Smooth muscle cell (in vitro differentiated cells): Measurements from ENCODE around the gene GCSH. TPM values are rescaled to one million over a fixed set of nuclear protein-coding genes. Genes with fewer than 3 reads are reported as not detected.

Source experiments
- DNase-seq: peaks from one replicate; lab custom pipeline; 2025; ENCODE audit not compliant: unreplicated experiment; lab: John Stamatoyannopoulos, UW
- H2AFZ ChIP-seq: fragments of 200-600 bp; sonication (generic); 2 replicates; pipeline ENCODE4 v1.6.0; 2016; ENCODE audit warnings: antibody characterized with exemption, low read depth, mild to moderate bottlenecking
- H3F3A ChIP-seq: fragments of 200-600 bp; sonication (generic); 2 replicates; pipeline ENCODE4 v1.6.0; 2017; ENCODE audit warnings: antibody characterized with exemption, low read depth
- H3K27ac ChIP-seq: fragments of 200-600 bp; sonication (generic); 2 replicates; pipeline ENCODE4 v1.5.1; 2016; ENCODE audit warnings: low read depth, mild to moderate bottlenecking
- H3K27me3 ChIP-seq: fragments of 200-600 bp; sonication (generic); 2 replicates; pipeline ENCODE4 v1.6.1; 2016; ENCODE audit warnings: low read depth, mild to moderate bottlenecking
- H3K36me3 ChIP-seq: fragments of 200-600 bp; sonication (generic); 2 replicates; pipeline ENCODE4 v1.5.1; 2016; ENCODE audit warnings: low read depth
- H3K4me1 ChIP-seq: fragments of 200-600 bp; sonication (generic); 2 replicates; pipeline ENCODE4 v1.5.1; 2016; ENCODE audit warnings: low read depth
- H3K4me2 ChIP-seq: fragments of 200-600 bp; sonication (generic); 2 replicates; pipeline ENCODE4 v1.6.0; 2016; ENCODE audit warnings: mild to moderate bottlenecking
- H3K4me3 ChIP-seq: fragments of 200-600 bp; sonication (generic); 2 replicates; pipeline ENCODE4 v1.5.1; 2016; ENCODE audit warnings: mild to moderate bottlenecking
- H3K79me2 ChIP-seq: fragments of 200-600 bp; sonication (generic); 2 replicates; pipeline ENCODE4 v1.6.0; 2016; ENCODE audit warnings: low read depth, mild to moderate bottlenecking
- H3K9ac ChIP-seq: fragments of 200-600 bp; sonication (generic); 2 replicates; pipeline ENCODE4 v1.6.0; 2016; ENCODE audit warnings: low read depth
- H3K9me3 ChIP-seq: fragments of 200-600 bp; sonication (generic); replicated peaks from 2 replicates; pipeline ENCODE4 v1.5.1; 2016; ENCODE audit warnings: low read depth
- H4K20me1 ChIP-seq: fragments of 200-600 bp; sonication (generic); 2 replicates; pipeline ENCODE4 v1.6.0; 2016; ENCODE audit warnings: low read depth
- WGBS: methylation state at CpG from one replicate; pipeline ENCODE4 v1.1.7; 2016; ENCODE audit warnings: low lambda C conversion rate; 5-methylcytosine and 5-hydroxymethylcytosine counted together
- polyA plus RNA-seq: library from polyadenylated mRNA; unstranded; fragments of >200 nt; fragmentation: Nextera tagmentation; extraction: Ambion mirVana; gene quantifications from 2 replicates; pipeline ENCODE4 v1.2.1, GENCODE V29; 2016
- total RNA-seq: library from RNA; depleted of rRNA; stranded (reverse); fragments of >200 nt; gene quantifications from 2 replicates; pipeline ENCODE4 v1.2.3, GENCODE V29; 2014
- TF ChIP-seq, protein P1 (sequence below): fragments of 200-600 bp; sonication (generic); IDR thresholded peaks from 2 replicates; pipeline ENCODE4 v1.5.1; 2017; ENCODE audit warnings: borderline replicate concordance, mild to moderate bottlenecking, antibody characterized with exemption; ENCODE audit not compliant: insufficient read depth, poor library complexity, severe bottlenecking

Gene GCSH
- total and polyA plus RNA-seq, 2 experiments from 2014 or later: 42.4 to 48.1 TPM

DNA sequence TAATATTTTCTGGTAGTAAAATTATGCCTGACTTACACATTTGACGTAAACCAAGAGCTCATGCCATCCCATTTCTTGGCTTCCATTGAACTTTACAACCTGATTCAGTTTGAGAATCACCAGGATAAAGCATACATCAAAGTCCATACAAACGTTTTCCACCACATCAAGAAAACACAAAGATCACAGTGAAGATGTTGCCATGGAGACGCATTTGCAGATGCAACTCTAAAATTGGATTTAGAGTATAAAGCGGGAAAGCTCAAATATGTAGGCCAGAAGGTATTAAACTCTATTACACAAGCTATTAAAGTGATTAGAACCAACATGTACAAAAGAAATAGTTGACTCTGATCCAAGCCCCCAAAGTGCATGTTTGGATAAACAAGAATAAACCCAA, 29.5 kb downstream of the GCSH start:
- no peaks in the 10 kb centered on the region for H3K27me3 ChIP-seq
- H3K27ac ChIP-seq: no peak overlapping the region
- H3K36me3 ChIP-seq: no peaks in the 10 kb centered on the region
- no peak overlapping the region for H2AFZ ChIP-seq
- TF ChIP-seq, protein P1, sequence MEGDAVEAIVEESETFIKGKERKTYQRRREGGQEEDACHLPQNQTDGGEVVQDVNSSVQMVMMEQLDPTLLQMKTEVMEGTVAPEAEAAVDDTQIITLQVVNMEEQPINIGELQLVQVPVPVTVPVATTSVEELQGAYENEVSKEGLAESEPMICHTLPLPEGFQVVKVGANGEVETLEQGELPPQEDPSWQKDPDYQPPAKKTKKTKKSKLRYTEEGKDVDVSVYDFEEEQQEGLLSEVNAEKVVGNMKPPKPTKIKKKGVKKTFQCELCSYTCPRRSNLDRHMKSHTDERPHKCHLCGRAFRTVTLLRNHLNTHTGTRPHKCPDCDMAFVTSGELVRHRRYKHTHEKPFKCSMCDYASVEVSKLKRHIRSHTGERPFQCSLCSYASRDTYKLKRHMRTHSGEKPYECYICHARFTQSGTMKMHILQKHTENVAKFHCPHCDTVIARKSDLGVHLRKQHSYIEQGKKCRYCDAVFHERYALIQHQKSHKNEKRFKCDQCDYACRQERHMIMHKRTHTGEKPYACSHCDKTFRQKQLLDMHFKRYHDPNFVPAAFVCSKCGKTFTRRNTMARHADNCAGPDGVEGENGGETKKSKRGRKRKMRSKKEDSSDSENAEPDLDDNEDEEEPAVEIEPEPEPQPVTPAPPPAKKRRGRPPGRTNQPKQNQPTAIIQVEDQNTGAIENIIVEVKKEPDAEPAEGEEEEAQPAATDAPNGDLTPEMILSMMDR: no peak
- no peak overlapping the region for H3K9ac ChIP-seq
- no peaks in the 10 kb centered on the region for H3K4me1 ChIP-seq
- no peaks in the 10 kb centered on the region for H4K20me1 ChIP-seq
- no peak overlapping the region for H3K4me3 ChIP-seq
- no peaks in the 10 kb centered on the region for H3K9me3 ChIP-seq
- no peak overlapping the region for H3K4me2 ChIP-seq
- H3F3A ChIP-seq: no peaks in the 10 kb centered on the region
- H3K79me2 ChIP-seq: no peaks in the 10 kb centered on the region
- no peak for DNase-seq
- WGBS: 85% methylated on average over 4 of the region's 4 CpGs

DNA sequence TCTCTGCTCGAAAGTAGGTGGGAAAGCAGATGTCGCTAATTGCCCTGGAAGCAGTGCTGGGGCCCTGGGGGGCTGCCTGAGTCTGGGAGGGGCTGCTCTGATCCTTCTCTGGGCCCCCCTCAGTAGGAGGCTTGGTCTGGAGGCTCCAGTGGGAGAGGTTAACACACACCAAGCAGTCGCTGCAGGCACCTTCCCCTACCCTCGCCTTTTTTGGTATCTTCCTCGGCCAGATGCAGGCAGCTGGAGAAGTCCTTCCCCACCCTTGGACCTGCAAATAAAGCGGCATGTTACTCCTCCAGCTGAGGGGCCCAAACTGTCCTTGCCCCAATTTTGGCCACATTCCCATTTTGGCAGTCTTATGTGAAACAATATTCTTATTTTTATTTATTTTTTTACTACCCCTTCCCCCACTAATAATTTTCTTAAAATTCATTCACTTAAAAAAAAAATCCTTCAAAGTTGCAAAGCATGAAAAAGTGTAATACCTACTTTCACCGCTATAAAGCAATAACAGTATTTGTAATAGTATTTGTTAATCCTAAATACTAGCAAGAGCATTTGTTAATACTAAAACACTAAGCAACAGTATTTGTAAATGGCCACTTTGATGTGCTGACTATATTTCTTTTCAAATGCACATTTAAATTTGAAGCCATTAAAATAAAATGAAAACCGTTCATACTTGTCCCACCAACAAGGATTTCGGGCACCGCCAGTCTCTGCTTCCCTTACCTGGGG, 34.2 kb downstream of the GCSH start:
- no peaks in the 10 kb centered on the region for H3K4me1 ChIP-seq
- no peaks in the 10 kb centered on the region for H3F3A ChIP-seq
- H3K36me3 ChIP-seq: no peaks in the 10 kb centered on the region
- H2AFZ ChIP-seq: no peak overlapping the region
- H3K79me2 ChIP-seq: no peaks in the 10 kb centered on the region
- no peaks in the 10 kb centered on the region for H3K9me3 ChIP-seq
- H3K4me2 ChIP-seq: no peak overlapping the region
- no peak overlapping the region for H3K4me3 ChIP-seq
- DNase-seq: no peak
- no peaks in the 10 kb centered on the region for H4K20me1 ChIP-seq
- H3K9ac ChIP-seq: no peak overlapping the region
- no peaks in the 10 kb centered on the region for H3K27me3 ChIP-seq
- WGBS: 87% methylated on average over 10 of the region's 10 CpGs
- H3K27ac ChIP-seq: no peak overlapping the region
- TF ChIP-seq, protein P1: peak; percentile 9

DNA sequence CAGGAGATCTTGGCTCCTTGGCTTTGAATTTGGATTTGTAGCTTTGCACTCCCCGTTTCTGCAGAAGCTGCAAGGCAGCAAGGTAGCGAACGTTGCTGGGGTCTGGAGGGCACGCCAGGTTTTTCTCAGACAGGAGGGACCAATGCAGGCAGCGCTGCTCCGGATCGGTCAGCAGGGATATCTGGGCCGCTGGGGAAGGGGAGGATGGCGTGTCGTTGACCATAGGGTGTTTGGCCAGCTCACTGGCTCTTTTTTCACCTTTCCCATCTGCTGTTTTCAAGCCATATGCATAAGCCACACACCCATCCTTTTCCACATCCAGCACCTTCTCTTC, 34.9 kb downstream of the GCSH start:
- H2AFZ ChIP-seq: no peak overlapping the region
- H3K9me3 ChIP-seq: no peaks in the 10 kb centered on the region
- no peaks in the 10 kb centered on the region for H3K4me1 ChIP-seq
- no peaks in the 10 kb centered on the region for H3K36me3 ChIP-seq
- H3F3A ChIP-seq: no peaks in the 10 kb centered on the region
- H3K79me2 ChIP-seq: no peaks in the 10 kb centered on the region
- DNase-seq: no peak
- no peak overlapping the region for H3K9ac ChIP-seq
- no peaks in the 10 kb centered on the region for H4K20me1 ChIP-seq
- H3K4me3 ChIP-seq: no peak overlapping the region
- no peak overlapping the region for H3K4me2 ChIP-seq
- H3K27ac ChIP-seq: no peak overlapping the region
- WGBS: 92% methylated on average over 10 of the region's 10 CpGs
- TF ChIP-seq, protein P1: no peak
- no peaks in the 10 kb centered on the region for H3K27me3 ChIP-seq

DNA sequence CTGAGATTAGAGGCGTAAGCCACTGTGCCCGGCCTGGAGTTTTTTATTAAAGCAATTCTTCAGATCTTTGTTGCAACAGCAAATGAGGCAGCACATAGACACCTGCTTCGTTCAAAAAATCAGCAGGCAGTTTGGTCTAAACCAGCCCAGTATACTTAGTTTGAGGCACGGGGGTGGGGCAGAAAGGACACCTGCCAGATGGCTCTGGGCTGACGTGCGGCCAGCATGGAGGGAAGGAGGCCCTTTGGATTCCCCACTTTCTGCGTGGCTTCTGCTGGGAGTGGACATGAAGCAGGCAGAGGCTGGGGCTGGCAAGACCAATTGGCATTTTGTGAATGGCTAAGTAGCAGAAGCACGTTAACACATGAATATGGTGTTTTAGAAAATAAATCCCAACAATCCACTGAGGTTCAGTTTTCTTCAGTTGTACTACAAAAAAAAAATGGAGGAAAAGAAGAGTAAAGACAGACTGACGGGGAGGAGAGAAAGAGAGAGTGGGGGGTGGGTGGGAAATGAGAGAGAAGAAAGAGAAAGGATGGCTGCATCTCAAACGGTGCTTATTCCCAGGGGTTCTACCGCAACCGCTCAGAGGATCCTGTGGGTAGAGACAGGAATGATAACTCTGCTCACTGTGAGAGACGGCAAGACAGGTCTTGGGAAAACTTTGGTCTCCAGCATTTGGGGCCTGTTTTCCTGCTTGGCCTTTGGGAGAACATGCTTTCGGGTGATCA, 35.5 kb downstream of the GCSH start:
- no peaks in the 10 kb centered on the region for H3K36me3 ChIP-seq
- H3K27me3 ChIP-seq: no peaks in the 10 kb centered on the region
- H3K4me2 ChIP-seq: no peak overlapping the region
- no peak for DNase-seq
- H3K27ac ChIP-seq: no peak overlapping the region
- H4K20me1 ChIP-seq: no peaks in the 10 kb centered on the region
- no peak overlapping the region for H2AFZ ChIP-seq
- H3F3A ChIP-seq: no peaks in the 10 kb centered on the region
- TF ChIP-seq, protein P1: no peak
- no peaks in the 10 kb centered on the region for H3K79me2 ChIP-seq
- no peaks in the 10 kb centered on the region for H3K4me1 ChIP-seq
- no peak overlapping the region for H3K9ac ChIP-seq
- H3K9me3 ChIP-seq: no peaks in the 10 kb centered on the region
- H3K4me3 ChIP-seq: no peak overlapping the region
- WGBS: 94% methylated on average over 13 of the region's 14 CpGs
